ENCODE measurements around the gene MAST4. TPM values are rescaled to one million over a fixed set of nuclear protein-coding genes. Genes with fewer than 3 reads are reported as not detected.

MAST4 gene
- total and polyA plus RNA-seq, 2 of the 13 experiments (the other 11 are each of a cell fraction or from before 2014, with no cell fraction given) = 3.4 to 3.7 TPM

DNA sequence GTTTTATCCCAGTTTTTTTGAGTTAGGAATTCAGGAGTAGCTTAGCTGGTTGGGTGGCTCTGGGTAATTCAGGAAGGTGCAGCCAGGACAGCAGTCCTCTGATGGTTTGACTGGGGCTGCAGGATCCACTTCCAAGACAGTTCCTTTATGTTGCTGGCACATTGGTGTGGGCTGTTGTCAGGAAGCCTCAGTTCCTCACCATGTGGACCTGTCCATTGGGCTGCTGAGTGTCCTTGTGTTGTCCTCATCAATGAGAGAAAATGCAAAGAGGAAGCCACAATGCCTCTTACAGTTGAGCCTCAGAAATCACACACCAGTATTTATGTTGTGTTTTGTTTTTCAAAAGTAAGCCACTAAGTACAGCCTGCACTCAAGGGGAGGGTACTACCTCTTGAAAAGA is 140.9 kb downstream of the MAST4 start (continued):
- TF ChIP-seq, protein P1, sequence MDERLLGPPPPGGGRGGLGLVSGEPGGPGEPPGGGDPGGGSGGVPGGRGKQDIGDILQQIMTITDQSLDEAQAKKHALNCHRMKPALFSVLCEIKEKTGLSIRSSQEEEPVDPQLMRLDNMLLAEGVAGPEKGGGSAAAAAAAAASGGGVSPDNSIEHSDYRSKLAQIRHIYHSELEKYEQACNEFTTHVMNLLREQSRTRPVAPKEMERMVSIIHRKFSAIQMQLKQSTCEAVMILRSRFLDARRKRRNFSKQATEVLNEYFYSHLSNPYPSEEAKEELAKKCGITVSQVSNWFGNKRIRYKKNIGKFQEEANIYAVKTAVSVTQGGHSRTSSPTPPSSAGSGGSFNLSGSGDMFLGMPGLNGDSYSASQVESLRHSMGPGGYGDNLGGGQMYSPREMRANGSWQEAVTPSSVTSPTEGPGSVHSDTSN (CRISPR knock-in tag; IDR thresholded peaks at IDR 0.05) = no peak

DNA sequence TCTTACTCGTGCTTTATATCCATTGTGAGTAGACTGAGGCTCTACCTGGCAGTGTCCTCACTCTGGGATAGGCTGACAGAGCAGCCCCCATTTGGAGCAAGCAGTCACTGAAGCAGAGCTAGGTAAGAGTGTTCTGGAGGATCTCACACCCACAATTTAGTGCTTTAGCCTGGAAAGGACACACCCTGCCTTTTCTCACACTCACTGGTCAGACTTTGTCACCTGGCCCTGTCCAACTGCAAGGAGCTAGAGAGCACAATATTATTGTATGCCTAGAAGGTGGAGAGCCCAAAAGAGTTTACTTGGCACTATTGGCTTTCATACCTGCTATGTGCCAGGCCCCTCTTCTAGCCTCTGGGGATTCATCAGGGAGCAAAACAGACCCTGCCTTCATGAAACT is 141.9 kb downstream of the MAST4 start:
- WGBS (ENCODE audit: low lambda C conversion rate) = no CpG with 5 or more reads among the region's 1 CpG
- no peak overlapping the region for H2AFZ ChIP-seq (ENCODE audit: low read length)
- DNase-seq (ENCODE audit: low spot score) = no peak
- ChIA-PET POLR2A (no interaction called here), CTCF (ENCODE audit: low intra/inter-chr PET ratio, low total read pairs) (no interaction called here)
- H3K4me3 ChIP-seq (replicated peaks in 1 of 3; ENCODE audit: insufficient read depth in 1 of 3, low read depth in 2 of 3, low read length in 3 of 3) = no peak overlapping the region
- in situ Hi-C loops (cut with HindIII; ENCODE audit: extremely low pct_ligation_motif_present, low pct_unique_long_range_greater_than_20kb) = no loop called here
- H3K4me2 ChIP-seq (ENCODE audit: low read depth, low read length) = no peak overlapping the region
- no peaks in the 10 kb centered on the region for H3K9me3 ChIP-seq (ENCODE audit: low read length)
- BruUV-seq (replicated peaks) = no TSS peak
- peaks cover 14% of the 10 kb centered on the region for H3K4me1 ChIP-seq (ENCODE audit: insufficient read depth, low read length)
- no peak for ATAC-seq
- H3K9ac ChIP-seq (ENCODE audit: insufficient read depth, low read depth, low read length) = no peak overlapping the region
- H3K27ac ChIP-seq (ENCODE audit: extremely low read length, insufficient read depth, low read length) = no peak overlapping the region
- H4K20me1 ChIP-seq (ENCODE audit: insufficient read depth, low read length) = no peaks in the 10 kb centered on the region
- FAIRE-seq = no peak
- intact Hi-C loops (cut with micrococcal nuclease; ENCODE audit: unreplicated experiment) = no loop called here
- peaks cover 0 to 8% of the 10 kb centered on the region in 2 experiments; a peak in 3 of 5 replicates for H3K27me3 ChIP-seq (ENCODE audit: control insufficient read depth in 1 of 2, insufficient read depth in 2 of 2, low read length in 2 of 2)
- H3K79me2 ChIP-seq (ENCODE audit: insufficient read depth, low read length) = no peaks in the 10 kb centered on the region
- no peaks in the 10 kb centered on the region for H3K36me3 ChIP-seq (replicated peaks in 1 of 2; ENCODE audit: control insufficient read depth in 1 of 2, insufficient read depth in 2 of 2, low read length in 2 of 2)
- TF ChIP-seq MAFK (conservative IDR thresholded peaks at IDR 0.05 in 1 of 2, IDR thresholded peaks at IDR 0.05 in 1 of 2; ENCODE audit: low read length in 2 of 2) (no peak), ZNF34 (CRISPR knock-in tag; IDR thresholded peaks at IDR 0.05; ENCODE audit: borderline replicate concordance) (no peak), ZSCAN29 (CRISPR knock-in tag; conservative IDR thresholded peaks at IDR 0.05) (no peak), MATR3 (CRISPR knock-in tag; IDR thresholded peaks at IDR 0.05) (no peak), ZMYM3 (CRISPR knock-in tag; IDR thresholded peaks at IDR 0.05) (no peak), NONO (IDR thresholded peaks at IDR 0.05) (no peak), NONO (CRISPR knock-in tag; conservative IDR thresholded peaks at IDR 0.05) (no peak), CHD2 (IDR thresholded peaks at IDR 0.05; ENCODE audit: low read depth, low read length) (no peak), RARA (CRISPR knock-in tag; IDR thresholded peaks at IDR 0.05) (no peak), ZNF235 (CRISPR knock-in tag; IDR thresholded peaks at IDR 0.05; ENCODE audit: borderline replicate concordance) (no peak), ZNF292 (CRISPR knock-in tag; IDR thresholded peaks at IDR 0.05; ENCODE audit: borderline replicate concordance, low read depth) (no peak)
- TF ChIP-seq, protein P2, sequence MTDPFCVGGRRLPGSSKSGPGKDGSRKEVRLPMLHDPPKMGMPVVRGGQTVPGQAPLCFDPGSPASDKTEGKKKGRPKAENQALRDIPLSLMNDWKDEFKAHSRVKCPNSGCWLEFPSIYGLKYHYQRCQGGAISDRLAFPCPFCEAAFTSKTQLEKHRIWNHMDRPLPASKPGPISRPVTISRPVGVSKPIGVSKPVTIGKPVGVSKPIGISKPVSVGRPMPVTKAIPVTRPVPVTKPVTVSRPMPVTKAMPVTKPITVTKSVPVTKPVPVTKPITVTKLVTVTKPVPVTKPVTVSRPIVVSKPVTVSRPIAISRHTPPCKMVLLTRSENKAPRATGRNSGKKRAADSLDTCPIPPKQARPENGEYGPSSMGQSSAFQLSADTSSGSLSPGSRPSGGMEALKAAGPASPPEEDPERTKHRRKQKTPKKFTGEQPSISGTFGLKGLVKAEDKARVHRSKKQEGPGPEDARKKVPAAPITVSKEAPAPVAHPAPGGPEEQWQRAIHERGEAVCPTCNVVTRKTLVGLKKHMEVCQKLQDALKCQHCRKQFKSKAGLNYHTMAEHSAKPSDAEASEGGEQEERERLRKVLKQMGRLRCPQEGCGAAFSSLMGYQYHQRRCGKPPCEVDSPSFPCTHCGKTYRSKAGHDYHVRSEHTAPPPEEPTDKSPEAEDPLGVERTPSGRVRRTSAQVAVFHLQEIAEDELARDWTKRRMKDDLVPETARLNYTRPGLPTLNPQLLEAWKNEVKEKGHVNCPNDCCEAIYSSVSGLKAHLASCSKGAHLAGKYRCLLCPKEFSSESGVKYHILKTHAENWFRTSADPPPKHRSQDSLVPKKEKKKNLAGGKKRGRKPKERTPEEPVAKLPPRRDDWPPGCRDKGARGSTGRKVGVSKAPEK (CRISPR knock-in tag; IDR thresholded peaks at IDR 0.05; ENCODE audit: borderline replicate concordance) = no peak
- TF ChIP-seq, protein P3, sequence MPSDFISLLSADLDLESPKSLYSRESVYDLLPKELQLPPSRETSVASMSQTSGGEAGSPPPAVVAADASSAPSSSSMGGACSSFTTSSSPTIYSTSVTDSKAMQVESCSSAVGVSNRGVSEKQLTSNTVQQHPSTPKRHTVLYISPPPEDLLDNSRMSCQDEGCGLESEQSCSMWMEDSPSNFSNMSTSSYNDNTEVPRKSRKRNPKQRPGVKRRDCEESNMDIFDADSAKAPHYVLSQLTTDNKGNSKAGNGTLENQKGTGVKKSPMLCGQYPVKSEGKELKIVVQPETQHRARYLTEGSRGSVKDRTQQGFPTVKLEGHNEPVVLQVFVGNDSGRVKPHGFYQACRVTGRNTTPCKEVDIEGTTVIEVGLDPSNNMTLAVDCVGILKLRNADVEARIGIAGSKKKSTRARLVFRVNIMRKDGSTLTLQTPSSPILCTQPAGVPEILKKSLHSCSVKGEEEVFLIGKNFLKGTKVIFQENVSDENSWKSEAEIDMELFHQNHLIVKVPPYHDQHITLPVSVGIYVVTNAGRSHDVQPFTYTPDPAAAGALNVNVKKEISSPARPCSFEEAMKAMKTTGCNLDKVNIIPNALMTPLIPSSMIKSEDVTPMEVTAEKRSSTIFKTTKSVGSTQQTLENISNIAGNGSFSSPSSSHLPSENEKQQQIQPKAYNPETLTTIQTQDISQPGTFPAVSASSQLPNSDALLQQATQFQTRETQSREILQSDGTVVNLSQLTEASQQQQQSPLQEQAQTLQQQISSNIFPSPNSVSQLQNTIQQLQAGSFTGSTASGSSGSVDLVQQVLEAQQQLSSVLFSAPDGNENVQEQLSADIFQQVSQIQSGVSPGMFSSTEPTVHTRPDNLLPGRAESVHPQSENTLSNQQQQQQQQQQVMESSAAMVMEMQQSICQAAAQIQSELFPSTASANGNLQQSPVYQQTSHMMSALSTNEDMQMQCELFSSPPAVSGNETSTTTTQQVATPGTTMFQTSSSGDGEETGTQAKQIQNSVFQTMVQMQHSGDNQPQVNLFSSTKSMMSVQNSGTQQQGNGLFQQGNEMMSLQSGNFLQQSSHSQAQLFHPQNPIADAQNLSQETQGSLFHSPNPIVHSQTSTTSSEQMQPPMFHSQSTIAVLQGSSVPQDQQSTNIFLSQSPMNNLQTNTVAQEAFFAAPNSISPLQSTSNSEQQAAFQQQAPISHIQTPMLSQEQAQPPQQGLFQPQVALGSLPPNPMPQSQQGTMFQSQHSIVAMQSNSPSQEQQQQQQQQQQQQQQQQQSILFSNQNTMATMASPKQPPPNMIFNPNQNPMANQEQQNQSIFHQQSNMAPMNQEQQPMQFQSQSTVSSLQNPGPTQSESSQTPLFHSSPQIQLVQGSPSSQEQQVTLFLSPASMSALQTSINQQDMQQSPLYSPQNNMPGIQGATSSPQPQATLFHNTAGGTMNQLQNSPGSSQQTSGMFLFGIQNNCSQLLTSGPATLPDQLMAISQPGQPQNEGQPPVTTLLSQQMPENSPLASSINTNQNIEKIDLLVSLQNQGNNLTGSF (CRISPR knock-in tag; IDR thresholded peaks at IDR 0.05) = no peak
- TF ChIP-seq, protein P4, sequence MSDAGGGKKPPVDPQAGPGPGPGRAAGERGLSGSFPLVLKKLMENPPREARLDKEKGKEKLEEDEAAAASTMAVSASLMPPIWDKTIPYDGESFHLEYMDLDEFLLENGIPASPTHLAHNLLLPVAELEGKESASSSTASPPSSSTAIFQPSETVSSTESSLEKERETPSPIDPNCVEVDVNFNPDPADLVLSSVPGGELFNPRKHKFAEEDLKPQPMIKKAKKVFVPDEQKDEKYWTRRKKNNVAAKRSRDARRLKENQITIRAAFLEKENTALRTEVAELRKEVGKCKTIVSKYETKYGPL (CRISPR knock-in tag; IDR thresholded peaks at IDR 0.05) = no peak

Data from HepG2 (cell line).